Measurements from ENCODE around the gene ADGRL3.

The ADGRL3 gene

DNA sequence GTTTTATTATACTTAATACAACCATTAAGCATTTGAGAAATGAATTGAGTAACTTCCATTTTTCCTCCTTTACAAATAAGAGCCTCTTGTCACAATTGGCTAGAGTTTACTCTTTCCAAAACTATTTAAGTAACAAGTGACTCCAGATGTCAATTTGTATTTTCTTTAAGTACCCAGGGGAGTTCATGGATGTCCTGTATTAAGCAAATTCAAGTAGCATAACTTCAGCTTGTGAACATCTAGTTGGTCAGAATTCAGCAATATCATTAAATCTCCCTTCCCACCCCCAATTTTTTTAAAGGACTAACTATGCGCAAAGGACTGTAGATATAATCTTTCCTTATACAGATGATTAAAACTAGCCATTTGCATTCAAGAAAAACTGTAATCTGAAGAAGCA is 1.4 kb upstream of the ADGRL3 start:
- no peak for DNase-seq (ENCODE audit: low read depth)
- H3K4me3 ChIP-seq (ENCODE audit: low read depth, low read length): no peak overlapping the region
- TF ChIP-seq, protein P1, sequence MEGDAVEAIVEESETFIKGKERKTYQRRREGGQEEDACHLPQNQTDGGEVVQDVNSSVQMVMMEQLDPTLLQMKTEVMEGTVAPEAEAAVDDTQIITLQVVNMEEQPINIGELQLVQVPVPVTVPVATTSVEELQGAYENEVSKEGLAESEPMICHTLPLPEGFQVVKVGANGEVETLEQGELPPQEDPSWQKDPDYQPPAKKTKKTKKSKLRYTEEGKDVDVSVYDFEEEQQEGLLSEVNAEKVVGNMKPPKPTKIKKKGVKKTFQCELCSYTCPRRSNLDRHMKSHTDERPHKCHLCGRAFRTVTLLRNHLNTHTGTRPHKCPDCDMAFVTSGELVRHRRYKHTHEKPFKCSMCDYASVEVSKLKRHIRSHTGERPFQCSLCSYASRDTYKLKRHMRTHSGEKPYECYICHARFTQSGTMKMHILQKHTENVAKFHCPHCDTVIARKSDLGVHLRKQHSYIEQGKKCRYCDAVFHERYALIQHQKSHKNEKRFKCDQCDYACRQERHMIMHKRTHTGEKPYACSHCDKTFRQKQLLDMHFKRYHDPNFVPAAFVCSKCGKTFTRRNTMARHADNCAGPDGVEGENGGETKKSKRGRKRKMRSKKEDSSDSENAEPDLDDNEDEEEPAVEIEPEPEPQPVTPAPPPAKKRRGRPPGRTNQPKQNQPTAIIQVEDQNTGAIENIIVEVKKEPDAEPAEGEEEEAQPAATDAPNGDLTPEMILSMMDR (IDR thresholded peaks at IDR 0.05; ENCODE audit: insufficient read depth, low read depth, low read length, missing control alignments): no peak

DNA sequence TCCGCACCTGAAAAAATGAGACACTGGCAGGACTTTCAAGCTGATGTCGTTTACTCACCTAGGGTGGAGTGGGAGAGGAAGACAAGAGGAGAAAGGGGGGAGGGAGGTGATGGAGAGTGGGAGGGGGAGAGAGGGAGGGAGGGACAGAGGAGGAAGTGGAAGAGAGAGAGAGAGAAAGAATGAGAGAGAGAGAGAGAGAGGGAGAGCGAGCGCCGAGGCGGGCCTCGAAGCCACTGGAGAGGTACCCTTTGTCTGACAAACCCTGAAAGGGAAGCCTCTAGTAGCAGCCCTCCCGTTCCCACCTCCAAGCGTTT is 296 bp upstream of the ADGRL3 start:
- no peak overlapping the region for H3K4me3 ChIP-seq (ENCODE audit: low read depth, low read length)
- TF ChIP-seq, protein P1 (IDR thresholded peaks at IDR 0.05; ENCODE audit: insufficient read depth, low read depth, low read length, missing control alignments): no peak
- DNase-seq (ENCODE audit: low read depth): no peak

DNA sequence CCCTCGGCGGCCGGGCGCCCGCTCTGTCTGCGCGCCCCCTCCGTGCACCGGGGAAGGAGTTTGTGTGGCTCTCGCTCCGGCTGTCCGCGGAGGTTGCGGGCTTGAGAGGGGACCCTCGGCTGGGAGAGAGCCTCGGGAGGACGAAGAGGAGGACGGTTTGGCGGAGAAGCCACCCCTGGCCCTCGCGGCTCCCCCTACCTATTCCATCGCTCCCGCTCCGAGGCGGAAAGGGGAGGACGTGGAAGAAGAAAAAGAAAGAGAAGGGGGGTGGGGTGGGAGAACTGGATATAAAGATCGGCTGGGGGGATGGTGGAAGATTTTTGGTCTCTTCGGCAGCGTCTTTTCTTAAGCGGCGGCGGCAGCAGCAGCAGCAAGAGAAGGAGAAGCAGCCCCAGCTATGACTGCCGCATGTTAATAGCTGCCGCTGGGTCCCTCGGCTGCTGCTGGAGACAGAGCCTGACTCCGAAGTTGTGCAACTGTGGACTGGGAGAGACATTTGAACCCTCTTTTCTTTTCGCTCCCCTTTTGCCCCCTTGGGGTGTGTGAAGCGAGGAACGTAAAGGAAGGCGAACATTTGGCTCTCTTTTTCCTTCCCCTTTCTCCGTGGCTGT is 895 bp downstream of the ADGRL3 start:
- H3K4me3 ChIP-seq (ENCODE audit: low read depth, low read length): no peak overlapping the region
- DNase-seq (ENCODE audit: low read depth): no peak

DNA sequence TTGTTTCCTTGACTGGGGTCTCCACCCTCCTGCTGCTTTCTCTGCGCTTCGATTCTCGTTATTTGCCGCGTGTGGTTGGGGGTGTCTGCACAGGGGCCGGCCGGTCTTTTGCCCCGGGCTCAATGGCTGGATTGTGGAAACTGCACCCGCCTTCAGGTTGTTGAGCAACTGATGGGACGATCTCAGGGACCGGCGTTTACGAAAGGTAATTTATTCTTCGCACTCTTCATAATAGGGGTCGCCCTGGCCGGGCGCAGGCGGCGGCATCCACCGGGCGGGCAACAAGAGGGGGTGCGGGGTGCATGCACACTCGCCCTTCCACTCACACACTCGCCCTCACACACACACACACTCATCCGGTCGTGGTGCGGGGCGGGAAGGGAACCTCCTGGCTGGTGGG is 1.4 kb downstream of the ADGRL3 start:
- no peak for DNase-seq (ENCODE audit: low read depth)
- H3K4me3 ChIP-seq (ENCODE audit: low read depth, low read length): no peak overlapping the region
- TF ChIP-seq, protein P1 (IDR thresholded peaks at IDR 0.05; ENCODE audit: insufficient read depth, low read depth, low read length, missing control alignments): no peak

More for the DNA sequence above, 895 bp downstream of the ADGRL3 start:
- TF ChIP-seq, protein P1 (IDR thresholded peaks at IDR 0.05; ENCODE audit: insufficient read depth, low read depth, low read length, missing control alignments): no peak

DNA sequence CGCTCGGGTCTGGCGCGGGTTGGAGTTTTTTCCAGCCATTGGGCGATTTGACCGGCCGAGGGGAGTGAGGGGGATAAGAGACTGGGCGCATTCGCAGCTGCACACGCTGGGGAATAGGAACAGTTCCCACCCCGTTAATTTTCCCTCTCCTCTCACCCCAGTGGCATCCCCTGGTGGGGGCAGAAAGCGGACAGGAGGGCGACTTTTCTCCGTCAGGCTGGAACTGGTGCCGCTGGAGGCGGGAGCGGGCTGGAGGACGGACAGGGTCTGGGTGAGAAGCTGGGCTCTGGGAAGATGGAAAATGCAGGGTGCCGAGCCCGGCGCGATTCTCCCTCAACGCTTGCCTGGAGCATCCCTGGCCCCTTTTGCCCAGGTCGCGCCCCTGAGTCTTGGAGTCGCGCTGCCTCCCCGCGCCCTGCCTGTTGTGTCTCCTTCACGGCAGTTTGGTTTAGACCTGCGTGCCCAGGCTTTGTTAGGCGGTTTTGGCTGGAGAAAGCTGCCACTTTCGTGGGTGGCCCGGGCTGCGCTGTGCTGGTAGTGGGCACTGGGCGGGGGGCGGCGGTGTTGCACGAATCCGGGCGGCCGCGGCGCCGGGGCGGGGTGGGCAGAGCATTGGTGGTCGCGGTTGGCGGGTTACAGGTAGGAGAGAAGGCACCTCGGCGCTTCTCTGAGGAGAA is 2.0 kb downstream of the ADGRL3 start:
- TF ChIP-seq, protein P1 (IDR thresholded peaks at IDR 0.05; ENCODE audit: insufficient read depth, low read depth, low read length, missing control alignments): no peak

DNA sequence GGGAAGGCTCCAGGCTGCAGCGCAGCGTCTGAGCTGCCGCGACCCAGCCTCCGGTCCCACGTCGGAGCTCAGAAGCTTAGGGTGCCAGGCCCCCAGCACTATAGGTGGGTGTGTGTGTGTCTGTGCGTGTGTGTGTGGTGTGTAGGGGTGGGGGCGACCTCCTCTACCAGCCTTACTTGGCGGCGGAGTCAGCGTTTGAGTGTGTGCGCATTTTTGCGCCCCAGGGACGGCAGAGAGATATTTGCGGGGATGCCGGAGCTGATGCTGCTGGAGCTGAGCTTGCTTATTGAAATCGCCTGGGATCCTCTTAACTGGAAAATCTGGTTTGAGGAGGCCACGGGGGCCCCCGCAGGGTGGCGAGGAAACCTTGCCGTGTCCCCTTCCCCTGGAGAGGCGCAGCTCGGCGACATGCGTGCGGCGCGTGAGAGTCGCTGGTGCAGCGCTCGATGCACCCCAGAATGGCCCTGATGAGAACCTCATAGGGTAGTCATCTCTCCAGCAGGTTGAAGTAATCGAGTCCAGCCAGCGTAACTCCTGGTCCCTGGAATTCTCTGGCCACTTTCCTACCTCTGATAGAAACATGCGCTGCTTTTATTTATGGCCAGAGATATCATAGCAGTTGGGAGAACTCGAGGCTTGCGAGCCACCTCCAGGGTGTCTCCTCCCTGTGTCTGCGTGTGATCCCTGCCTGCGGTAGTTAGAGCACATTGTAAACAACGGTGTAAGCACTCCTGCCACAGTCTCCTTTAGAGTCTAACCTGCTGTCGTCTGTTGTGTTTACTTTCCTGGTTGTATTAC is 2.7 kb downstream of the ADGRL3 start:
- no peak overlapping the region for H3K4me3 ChIP-seq (ENCODE audit: low read depth, low read length)
- TF ChIP-seq, protein P1 (IDR thresholded peaks at IDR 0.05; ENCODE audit: insufficient read depth, low read depth, low read length, missing control alignments): no peak
- DNase-seq (ENCODE audit: low read depth): no peak

More for the DNA sequence above, 2.0 kb downstream of the ADGRL3 start:
- no peak overlapping the region for H3K4me3 ChIP-seq (ENCODE audit: low read depth, low read length)
- no peak for DNase-seq (ENCODE audit: low read depth)
